KBM-7 (cell line): ENCODE results near the gene MRPL53.

Experiments
- DNase-seq: peaks from one replicate; pipeline ENCODE4 v3.0.0-alpha.2; 2015
- in situ Hi-C: fragments of 300-500 bp; cut with MboI; formaldehyde crosslinking; loops from 2 replicates; pipeline ENCODE4 v1.14.3; 2020; ENCODE audit warnings: low sequenced_read_pairs, low pct_unique_long_range_greater_than_20kb, mixed read lengths

The MRPL53 gene

DNA sequence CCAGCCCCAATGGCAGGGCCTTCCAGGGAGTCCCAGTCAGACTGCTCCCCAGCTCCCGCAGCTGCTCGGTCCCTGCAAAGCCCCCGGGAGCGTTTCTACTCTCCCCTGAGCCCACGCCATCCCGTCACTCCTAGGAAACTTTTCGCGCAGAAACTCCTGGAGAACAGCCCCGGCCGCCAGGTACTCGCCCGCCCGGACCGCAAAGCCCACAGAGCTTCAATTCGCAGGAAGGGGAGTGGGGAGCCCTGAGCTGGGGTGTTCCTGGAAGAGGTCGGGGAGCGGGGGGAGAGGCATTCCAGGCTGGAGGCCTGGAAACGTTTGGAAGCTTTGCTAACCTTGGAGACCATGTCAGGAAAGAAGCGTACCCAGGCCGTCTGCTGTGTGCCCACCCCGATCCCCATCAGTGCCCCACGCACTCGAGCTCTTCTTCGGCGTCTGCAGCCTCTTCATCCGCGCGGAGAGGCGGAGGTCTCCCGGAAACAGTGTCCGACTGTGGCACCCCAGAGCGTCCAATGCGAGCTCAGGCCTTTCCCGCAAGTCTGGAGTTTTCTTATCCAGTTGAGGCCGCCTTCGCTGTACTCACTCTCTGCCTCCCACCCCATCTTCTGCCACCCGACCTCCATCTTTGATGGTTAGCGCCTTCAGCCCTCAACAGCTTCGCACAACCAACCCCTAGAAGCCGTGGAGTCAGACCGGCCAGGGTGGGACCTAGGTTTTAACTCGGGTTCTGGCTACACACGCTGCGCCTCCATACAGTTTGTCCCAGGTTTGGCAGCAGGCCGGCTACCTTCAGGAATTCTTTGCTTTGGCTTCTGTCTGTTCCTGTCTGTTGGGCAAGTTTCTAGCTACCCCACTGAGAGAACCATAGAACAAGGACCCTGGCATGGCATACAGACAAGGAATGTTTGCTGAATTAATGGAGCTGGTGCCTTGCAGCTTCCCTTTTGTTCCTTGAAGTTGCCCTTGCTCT lies 31.3 kb upstream of the MRPL53 start:
- in situ Hi-C loops: no loop called here
- no peak for DNase-seq

DNA sequence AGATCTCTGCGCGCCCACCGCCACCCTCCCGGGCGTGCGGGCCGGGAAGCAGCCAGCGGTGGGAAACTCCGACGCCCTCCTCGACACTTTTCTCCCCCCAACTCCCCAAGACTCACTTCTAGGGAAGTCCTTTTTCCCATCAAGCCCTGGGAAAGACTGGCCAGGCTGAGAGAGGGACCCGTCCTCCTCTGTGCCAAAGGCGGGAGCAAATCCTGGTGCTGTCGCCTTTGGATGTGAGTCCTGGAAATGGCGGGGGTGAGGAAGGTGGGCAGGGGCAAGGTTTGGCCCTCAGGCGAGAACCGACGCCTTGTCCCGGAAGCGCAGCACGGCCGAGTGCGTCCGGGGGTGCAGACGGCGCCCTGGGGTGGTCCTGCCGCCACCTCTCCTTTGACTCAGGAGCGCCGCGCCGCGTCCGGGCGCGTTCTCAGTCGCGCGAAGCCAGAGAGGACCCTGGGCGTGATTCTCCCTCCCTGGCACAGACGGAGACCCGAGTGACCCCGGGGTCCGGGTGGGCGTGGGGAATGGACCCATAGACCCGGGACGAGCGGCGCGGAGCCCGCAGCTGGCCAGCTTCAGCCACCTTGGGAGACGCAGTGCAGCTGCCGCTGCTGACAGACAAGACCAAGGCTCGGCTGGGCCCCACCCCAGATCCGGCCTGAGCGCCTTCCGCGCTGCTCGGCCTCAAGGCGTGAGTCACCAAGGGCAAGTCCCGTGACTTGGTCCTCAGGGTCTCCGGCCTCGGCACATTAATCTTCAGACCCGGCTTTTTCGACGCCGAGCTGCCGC lies 30.4 kb upstream of the MRPL53 start:
- DNase-seq: no peak
- in situ Hi-C loops: no loop called here

DNA sequence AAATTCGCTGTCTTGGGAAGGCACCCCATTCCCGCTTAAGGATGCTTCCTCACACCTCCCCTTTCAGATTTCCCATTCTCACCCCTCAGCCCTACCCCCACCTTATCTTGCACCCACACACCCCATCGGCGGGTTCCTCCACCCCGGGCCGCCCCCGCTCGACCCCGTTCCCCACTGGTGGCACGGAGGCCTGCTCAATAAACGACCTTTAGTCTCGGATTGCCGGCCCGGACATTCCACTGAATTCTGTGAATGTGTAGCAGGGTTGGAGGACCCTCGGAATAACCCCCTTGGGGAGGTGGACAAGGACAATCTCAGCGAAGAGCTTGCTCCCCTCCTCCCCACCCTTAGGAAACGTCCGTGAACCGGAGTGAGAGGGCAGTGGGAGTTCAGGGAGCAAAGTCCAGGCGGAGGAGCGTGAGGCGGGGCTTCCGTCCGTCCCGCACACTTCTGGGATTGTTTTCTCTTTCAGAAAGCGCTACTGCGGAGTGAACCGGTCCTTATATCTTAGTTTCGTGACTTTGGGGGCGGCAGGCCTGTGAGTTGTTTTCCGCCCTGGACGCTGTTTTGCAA lies 29.8 kb upstream of the MRPL53 start:
- in situ Hi-C loops: no loop called here
- no peak for DNase-seq

DNA sequence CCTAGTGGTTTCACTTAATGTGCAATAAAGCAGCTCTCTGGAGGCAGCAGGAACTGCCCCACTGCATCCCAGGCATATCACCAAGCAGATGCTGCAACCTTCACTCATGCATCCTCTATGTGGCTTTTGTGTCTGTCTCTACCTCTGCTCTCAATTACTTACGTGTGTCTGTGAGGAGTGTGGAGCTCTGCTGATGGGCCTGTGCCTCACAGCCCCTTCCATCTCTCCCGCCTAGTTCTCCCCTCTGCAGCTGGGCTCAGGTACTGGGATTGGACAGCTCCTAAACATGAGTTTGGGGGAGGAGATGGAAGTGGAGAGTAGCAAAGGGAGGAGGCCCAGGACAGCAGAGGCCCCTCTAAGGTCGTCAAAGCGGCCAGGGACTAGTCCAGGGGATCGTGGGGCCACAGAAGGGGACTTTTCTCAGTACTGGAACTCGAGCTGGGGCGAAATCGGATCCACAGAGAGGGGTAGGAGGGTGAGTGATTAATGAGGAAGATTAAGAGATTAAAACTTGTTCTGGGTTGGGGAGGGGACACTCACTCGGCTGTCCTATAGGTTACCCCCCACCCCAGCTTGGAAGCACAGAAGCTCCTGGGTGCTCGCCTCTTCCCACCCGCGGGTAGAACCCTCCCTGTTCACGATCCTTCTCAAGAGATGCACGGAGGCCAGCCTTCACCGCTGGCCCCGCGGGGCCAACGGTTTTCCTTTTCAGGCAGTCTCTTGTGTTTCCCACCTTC lies 29.0 kb upstream of the MRPL53 start:
- no peak for DNase-seq
- in situ Hi-C loops: no loop called here

DNA sequence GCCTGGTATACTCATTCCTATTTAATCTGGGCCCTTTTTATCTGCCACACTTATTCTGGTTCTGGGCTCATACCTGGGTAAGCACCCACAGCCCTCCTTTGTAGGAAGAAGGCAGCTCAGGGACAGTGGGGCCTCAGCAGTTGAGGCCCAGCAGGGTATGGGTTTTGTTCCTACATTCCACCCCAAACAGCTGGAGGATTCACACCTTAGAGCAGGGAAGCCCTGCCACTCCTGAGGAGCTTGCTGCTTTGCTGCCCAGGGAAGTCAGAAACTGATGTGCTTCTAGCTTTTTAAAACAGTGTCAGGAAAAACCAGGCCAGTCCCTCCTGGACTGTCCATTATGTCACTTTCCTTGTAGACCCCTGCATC lies 28.1 kb upstream of the MRPL53 start:
- DNase-seq: no peak
- in situ Hi-C loops: no loop called here

DNA sequence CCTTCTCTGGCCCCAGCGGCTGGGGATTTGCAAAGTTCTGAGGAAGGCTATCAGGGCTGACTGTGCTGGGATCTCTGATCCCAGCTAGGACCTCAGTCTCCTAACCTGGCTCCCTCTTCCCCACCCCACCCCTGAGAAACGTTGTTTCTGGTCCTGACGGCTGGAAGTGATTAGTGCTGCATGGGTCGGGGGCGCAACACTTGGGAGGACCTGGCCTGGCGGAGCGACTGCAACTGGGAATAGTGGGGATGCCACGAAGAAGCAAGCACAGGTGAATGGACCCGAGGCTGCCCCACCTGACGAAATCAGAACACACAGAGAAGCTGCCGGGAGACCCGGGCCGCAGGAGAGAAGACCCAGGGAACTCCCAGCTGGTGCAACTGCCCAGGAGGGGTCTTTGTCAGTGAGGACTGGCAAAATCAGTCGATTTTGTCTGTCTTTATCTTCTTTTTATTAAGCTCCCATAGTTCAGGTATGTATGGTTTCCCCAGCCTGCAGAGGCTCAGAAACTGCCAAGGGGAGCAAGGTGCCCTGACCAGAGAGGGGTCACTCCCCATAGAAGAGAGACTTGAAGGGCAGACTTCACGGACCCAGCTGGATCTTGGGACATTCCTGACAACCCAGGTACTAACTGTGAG lies 27.6 kb upstream of the MRPL53 start:
- in situ Hi-C loops: no loop called here
- no peak for DNase-seq

DNA sequence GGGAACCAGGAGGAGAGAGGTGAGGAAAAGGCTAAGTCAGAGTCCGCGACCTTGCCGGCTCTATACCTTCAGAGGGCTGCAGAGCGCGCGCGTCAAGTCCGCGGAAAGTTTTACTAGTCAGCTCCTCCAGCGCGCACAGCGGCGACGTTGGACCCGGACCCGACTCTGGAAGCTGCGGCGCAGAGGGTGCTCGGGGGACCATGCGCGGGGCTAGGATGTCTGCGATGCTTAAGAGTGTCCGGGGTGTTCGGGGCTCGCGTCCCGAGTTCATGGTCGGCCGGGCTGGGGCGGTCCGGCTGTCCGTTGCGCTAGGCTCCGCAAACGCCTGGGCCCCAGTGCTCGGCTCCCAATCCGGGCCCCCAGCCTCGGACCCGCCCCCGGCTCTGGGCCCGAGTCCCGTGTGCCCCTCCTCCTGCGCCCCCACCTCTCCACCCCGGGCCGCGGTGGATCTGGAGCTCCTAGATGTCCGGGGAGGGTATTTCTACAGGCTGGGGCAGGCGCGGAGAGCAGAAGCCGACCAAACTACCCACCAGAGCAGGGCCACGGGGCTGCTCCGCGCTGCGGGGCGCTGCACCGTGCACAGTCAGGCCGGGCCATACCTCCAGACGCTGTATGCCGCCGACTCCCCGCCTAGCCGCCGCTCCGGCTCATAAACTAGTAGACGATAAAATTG lies 26.9 kb upstream of the MRPL53 start, which contains the start of gene LBX2:
LBX2 (minus strand) TSS at position 337 of the 673 bp plus-strand sequence; CDS start at position 271, 66 bp downstream.
- in situ Hi-C loops: no loop called here
- no peak for DNase-seq

DNA sequence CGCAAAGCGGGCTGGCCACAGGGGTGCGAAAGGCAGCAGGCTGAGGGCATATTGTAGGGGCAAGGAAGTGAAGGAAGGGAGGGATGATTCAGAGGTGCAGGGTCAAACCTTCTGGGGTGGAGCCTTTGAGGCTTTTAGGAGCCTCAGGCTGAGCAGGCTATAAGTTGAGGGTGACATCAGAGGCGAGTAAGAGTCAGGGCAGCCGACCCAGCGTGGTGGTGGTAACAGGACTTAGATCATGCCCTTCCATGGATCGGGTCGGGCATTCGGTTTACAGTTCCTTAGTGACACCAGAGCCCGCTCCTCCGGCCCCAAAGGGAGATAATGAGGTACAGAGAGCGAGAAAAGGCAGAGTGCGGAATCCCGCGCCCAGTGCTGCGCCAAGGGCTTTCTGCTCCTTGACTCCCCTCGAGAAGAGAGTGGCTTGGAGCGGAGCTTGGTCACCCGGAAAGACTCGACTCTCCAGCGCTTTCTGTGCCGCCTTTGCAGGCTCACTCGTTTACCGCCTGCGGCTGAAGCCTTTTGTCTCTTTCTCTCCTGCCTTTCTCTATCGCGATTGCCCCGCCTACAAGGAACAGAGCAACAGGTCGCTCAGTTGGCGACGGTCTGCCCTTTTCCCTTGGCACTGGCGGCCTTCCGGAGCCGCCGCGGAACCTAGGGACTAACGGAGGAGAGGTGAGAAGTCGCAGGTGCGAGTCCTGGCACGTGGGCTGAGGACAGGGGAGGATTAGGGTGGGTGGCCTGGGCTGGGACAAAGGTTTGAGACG lies 26.2 kb upstream of the MRPL53 start:
- DNase-seq: no peak
- in situ Hi-C loops: no loop called here

DNA sequence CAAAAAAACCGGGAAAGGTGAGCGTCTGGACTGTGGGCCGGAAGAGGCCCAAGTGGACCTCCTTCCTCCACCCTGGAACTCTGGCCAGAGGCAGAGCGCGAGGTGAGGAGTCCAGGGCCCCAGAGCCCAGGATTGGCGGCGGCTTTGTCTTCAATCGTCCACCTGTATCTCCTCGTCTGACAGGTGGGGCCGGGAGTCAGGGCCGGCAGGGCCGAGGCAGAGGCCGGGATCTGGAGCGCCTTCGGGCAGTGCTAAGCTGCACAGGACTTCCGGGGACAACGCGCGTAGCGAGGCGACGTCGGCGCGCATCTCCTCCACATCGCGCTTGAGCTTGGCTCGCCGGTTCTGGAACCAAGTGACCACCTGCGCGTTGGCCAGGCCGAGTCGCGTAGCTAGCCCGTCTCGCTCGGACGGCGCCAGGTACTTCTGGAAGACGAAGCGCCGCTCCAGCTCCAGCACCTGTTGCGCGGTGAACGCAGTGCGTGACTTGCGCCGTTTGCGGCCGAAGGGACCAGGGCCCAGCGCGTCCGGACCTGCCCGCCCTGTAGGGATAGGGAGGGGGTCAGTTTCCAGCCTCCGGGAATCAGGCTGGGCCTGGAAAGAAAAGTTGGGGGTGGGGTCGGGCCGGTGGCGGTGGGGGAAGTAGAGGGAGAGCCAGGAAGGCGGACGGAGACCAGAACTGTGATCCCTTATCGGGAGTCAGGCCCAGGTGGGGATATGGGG lies 25.5 kb upstream of the MRPL53 start:
- no peak for DNase-seq
- in situ Hi-C loops: no loop called here

DNA sequence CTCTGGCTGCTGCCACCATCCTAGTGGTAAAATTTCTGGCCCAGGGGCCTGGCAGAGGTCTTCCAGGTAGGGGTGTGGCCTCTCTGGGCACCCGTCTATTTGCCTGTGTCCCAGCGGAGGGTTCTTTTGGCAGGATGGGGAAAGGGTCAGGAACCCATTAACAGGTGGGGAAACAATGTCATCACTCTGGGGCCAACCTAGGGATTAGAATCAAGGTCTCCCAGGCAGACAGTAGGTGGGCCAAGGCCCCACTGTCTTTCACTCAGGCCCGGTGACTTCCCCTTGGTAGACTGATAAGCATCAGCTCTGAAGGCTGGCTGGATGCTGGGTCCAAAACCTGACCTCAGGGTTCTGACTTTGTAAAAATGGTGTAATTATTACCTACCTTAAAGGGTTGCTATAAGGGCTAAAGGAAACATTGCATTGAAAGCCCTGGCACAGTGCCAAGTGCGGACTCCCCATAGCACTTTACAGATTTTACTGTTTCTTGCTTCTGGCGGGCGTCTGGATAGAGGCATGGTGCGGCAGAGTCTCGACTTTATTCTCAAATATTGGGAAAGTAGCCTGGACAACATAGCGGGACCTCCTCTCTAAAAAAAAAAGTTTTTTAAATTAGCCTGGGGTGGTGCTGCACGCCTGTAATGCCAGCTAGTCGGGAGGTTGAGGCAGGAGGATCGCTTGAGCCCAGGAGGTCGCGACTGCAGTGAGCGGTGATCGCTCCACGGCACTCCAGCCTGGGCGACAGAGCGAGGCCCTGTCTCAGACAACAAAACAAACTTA lies 24.7 kb upstream of the MRPL53 start:
- in situ Hi-C loops: no loop called here
- no peak for DNase-seq

DNA sequence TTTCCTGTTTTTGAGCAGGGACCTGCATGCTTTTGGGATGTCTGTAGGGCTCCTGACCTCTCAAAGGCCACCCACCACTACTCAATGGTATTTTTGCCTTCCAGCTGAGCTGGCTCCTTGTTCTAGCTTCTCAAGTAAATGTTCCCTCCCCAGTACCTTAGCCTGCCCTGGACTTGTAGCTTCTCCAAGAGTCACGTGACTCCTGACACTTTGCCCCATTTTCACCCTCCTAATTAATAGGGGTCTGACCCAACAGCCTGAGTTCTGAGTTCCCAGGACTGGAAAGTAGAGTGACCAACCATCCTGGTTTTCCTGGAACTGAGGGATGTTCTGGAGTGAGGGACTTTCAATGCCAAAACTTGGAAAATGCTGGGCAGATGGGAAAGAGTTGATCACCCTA lies 23.0 kb upstream of the MRPL53 start:
- in situ Hi-C loops: no loop called here
- DNase-seq: no peak

DNA sequence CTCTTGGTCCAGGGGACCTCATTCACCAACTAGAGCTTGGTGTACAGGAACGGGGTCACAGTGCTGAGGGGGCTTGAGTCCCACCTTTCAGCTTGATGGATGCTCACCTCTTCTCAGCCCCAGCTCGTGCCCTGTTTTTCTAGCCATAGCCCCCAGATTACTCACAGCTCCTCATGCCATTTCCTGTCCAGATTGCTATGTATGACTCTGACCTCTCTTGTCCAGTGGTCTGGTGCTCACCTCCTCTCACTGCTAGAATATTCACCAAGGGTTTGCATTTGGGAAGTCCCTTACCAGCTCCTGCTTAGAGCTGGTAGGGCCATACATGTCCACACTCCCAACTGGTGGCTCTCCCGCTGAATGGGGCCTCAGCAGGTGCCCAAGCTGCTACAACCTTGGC lies 21.1 kb upstream of the MRPL53 start:
- no peak for DNase-seq
- in situ Hi-C loops: no loop called here

DNA sequence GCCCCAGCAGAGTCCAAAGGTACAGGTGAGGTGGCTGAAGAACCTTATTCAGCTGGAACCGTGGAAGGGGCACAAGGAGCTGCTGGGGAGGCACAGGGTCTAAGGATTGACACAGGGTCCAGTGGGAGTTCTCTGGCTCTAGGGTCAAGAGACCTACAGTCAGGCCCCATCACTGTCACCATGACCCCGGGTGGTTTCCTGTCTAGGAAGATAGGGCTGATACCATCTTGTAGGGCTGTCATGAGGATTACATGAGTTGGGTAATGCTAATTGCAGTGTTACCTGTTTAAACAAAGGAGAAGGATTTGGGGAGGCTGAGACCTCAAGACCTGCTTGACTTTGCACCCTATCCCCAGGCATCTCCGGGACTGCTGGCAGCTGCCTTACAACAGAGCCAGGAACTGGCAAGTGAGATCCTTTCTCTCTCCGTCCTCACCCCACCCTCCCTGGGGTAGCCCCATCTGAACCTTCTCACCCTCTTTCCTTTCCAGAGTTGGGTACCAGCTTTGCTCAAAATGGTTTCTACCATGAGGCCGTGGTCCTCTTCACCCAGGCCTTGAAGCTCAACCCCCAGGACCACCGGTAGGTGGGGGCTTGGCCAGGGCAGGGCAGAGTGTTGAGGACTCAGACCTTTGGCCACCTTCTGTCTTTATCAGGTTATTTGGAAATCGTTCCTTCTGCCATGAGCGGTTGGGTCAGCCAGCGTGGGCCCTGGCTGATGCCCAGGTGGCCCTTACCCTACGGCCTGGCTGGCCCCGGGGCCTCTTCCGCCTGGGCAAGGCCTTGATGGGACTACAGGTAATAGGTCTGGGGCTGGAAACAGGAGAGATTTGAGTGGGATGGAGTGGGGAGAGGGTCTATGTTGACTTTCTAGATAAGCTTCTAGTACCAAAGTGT lies 19.4 kb upstream of the MRPL53 start:
- DNase-seq: no peak
- in situ Hi-C loops: no loop called here

DNA sequence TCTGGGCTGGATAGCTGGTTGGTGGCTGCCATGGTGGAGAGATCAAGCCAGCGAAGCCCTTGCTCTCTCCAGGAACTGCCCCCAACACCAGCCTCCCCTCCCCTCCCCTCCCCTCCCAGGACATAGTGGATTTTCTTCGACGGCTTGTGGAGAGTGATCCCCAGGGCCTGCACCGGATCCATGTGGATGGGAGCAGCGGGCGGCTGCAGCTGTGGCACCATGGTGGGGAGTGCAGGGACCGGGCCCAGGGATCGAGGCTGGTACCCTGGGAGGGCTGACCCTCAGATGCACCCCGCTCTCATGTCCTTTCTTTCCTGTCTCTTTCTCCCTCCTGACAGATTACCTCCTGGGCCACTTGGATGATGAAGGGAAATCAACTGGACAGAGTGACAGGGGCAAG lies 17.4 kb upstream of the MRPL53 start:
- no peak for DNase-seq

More for the DNA sequence above, 17.4 kb upstream of the MRPL53 start:
- in situ Hi-C loops: loop anchor here (10.0 kb wide), 1 partner anchor 105 kb away; no protein-coding TSS in a partner anchor
